Smooth muscle cell (in vitro differentiated cells): ENCODE measurements around the gene DCTD. TPM values are rescaled to one million over a fixed set of nuclear protein-coding genes. Genes with fewer than 3 reads are reported as not detected.

ENCODE experiments used
- DNase-seq: peaks from one replicate; lab custom pipeline; 2025; ENCODE audit not compliant: unreplicated experiment; lab: John Stamatoyannopoulos, UW
- H2AFZ ChIP-seq: fragments of 200-600 bp; sonication (generic); 2 replicates; pipeline ENCODE4 v1.6.0; 2016; ENCODE audit warnings: antibody characterized with exemption, low read depth, mild to moderate bottlenecking
- H3F3A ChIP-seq: fragments of 200-600 bp; sonication (generic); 2 replicates; pipeline ENCODE4 v1.6.0; 2017; ENCODE audit warnings: antibody characterized with exemption, low read depth
- H3K27ac ChIP-seq: fragments of 200-600 bp; sonication (generic); 2 replicates; pipeline ENCODE4 v1.5.1; 2016; ENCODE audit warnings: low read depth, mild to moderate bottlenecking
- H3K27me3 ChIP-seq: fragments of 200-600 bp; sonication (generic); 2 replicates; pipeline ENCODE4 v1.6.1; 2016; ENCODE audit warnings: low read depth, mild to moderate bottlenecking
- H3K36me3 ChIP-seq: fragments of 200-600 bp; sonication (generic); 2 replicates; pipeline ENCODE4 v1.5.1; 2016; ENCODE audit warnings: low read depth
- H3K4me1 ChIP-seq: fragments of 200-600 bp; sonication (generic); 2 replicates; pipeline ENCODE4 v1.5.1; 2016; ENCODE audit warnings: low read depth
- H3K4me2 ChIP-seq: fragments of 200-600 bp; sonication (generic); 2 replicates; pipeline ENCODE4 v1.6.0; 2016; ENCODE audit warnings: mild to moderate bottlenecking
- H3K4me3 ChIP-seq: fragments of 200-600 bp; sonication (generic); 2 replicates; pipeline ENCODE4 v1.5.1; 2016; ENCODE audit warnings: mild to moderate bottlenecking
- H3K79me2 ChIP-seq: fragments of 200-600 bp; sonication (generic); 2 replicates; pipeline ENCODE4 v1.6.0; 2016; ENCODE audit warnings: low read depth, mild to moderate bottlenecking
- H3K9ac ChIP-seq: fragments of 200-600 bp; sonication (generic); 2 replicates; pipeline ENCODE4 v1.6.0; 2016; ENCODE audit warnings: low read depth
- H3K9me3 ChIP-seq: fragments of 200-600 bp; sonication (generic); replicated peaks from 2 replicates; pipeline ENCODE4 v1.5.1; 2016; ENCODE audit warnings: low read depth
- H4K20me1 ChIP-seq: fragments of 200-600 bp; sonication (generic); 2 replicates; pipeline ENCODE4 v1.6.0; 2016; ENCODE audit warnings: low read depth
- CTCF ChIP-seq: fragments of 200-600 bp; sonication (generic); IDR thresholded peaks from 2 replicates; pipeline ENCODE4 v1.5.1; 2017; ENCODE audit warnings: borderline replicate concordance, mild to moderate bottlenecking, antibody characterized with exemption; ENCODE audit not compliant: insufficient read depth, poor library complexity, severe bottlenecking
- WGBS: methylation state at CpG from one replicate; pipeline ENCODE4 v1.1.7; 2016; ENCODE audit warnings: low lambda C conversion rate; 5-methylcytosine and 5-hydroxymethylcytosine counted together
- polyA plus RNA-seq: library from polyadenylated mRNA; unstranded; fragments of >200 nt; fragmentation: Nextera tagmentation; extraction: Ambion mirVana; gene quantifications from 2 replicates; pipeline ENCODE4 v1.2.1, GENCODE V29; 2016
- total RNA-seq: library from RNA; depleted of rRNA; stranded (reverse); fragments of >200 nt; gene quantifications from 2 replicates; pipeline ENCODE4 v1.2.3, GENCODE V29; 2014

DCTD gene
- total and polyA plus RNA-seq, 2 experiments from 2014 or later, result 84.4 to 85.3 TPM

DNA sequence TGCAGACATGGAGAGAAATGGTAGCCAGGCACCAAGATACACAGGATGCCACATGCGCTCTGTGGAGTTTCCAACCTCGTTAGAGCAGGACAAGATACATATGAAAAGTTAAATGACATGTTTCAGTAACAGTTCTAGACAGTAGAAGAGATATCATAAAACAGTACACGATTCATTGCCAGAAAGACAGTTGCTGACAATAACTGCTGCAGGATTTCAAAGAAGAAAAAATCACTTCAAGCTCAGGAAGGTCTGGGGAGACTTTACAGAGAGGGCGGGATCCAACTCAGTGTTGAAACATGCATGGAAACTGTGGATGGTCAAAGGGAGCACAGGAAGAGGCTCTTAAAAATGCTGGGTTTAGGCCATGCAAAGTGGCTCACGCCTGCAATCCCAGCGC is 31.0 kb downstream of the DCTD start:
- Histone ChIP-seq H3K79me2 (no peaks in the 10 kb centered on the region), H3K27me3 (no peaks in the 10 kb centered on the region), H3K4me2 (no peak overlapping the region), H2AFZ (no peak overlapping the region), H3K4me1 (no peaks in the 10 kb centered on the region), H3K36me3 (peaks cover 22% of the 10 kb centered on the region), H3K9me3 (no peaks in the 10 kb centered on the region), H4K20me1 (no peaks in the 10 kb centered on the region), H3F3A (no peaks in the 10 kb centered on the region), H3K9ac (no peak overlapping the region), H3K27ac (no peak overlapping the region), H3K4me3 (no peak overlapping the region)
- DNase-seq, result no peak
- 96% methylated on average over 6 of the region's 6 CpGs for WGBS
- no peak for TF ChIP-seq CTCF

- no peak for DNase-seq
- Histone ChIP-seq H3K4me2 (no peak overlapping the region), H3K36me3 (peaks cover 18% of the 10 kb centered on the region), H3K79me2 (no peaks in the 10 kb centered on the region), H4K20me1 (no peaks in the 10 kb centered on the region), H3K27ac (no peak overlapping the region), H3K9ac (no peak overlapping the region), H3K4me3 (no peak overlapping the region), H3K4me1 (no peaks in the 10 kb centered on the region), H3K9me3 (no peaks in the 10 kb centered on the region), H3F3A (no peaks in the 10 kb centered on the region), H2AFZ (no peak overlapping the region), H3K27me3 (no peaks in the 10 kb centered on the region)
- no peak for TF ChIP-seq CTCF
- WGBS, result 93% methylated on average over 3 of the region's 3 CpGs
Measured at GRCh38 chr4:182885738-182886077, 31.5 kb downstream of the DCTD start.

DNA sequence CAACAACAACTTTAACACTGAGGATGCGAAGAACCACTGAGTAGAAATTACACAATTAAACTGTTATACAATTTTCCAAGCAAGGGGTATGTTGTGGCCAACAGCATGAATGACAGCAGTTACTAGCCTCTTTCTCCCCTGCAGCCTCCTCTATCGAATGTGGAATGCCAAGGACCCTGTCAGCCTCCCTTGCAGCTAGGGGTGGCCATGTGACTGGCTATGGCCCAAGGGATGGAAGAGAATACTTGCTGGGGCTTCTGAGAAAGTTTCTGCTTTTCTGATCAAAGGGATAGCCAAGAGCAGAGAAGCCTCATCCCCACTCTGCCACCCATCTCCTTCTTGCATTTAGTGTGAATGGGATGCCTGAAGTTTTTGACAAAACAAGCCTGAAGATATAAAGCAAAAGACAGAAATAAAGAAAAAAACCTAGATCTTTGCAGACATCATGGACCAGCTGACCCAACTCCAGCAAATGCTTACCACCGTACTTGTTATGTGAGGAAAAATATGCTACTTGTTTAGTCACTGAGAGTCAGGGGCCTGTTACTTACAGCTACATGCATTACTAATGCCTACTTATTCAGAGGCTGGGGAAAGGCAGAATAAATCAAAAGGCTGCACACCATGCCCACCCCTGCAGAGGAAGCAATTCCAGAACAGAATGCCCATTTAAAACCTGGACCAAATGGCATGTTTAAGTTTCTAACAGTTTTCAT is 32.0 kb downstream of the DCTD start:
- H3K4me2 ChIP-seq, result no peak overlapping the region
- H3K36me3 ChIP-seq, result peaks cover 15% of the 10 kb centered on the region

More for the DNA sequence above, 32.0 kb downstream of the DCTD start:
- no peaks in the 10 kb centered on the region for H4K20me1 ChIP-seq
- no peaks in the 10 kb centered on the region for H3F3A ChIP-seq
- no peak overlapping the region for H3K27ac ChIP-seq
- H3K9ac ChIP-seq, result no peak overlapping the region
- no peak for TF ChIP-seq CTCF
- no peak overlapping the region for H2AFZ ChIP-seq
- WGBS, result 98% methylated on average over 3 of the region's 3 CpGs
- no peaks in the 10 kb centered on the region for H3K27me3 ChIP-seq
- no peak overlapping the region for H3K4me3 ChIP-seq
- no peaks in the 10 kb centered on the region for H3K9me3 ChIP-seq
- DNase-seq, result no peak
- no peaks in the 10 kb centered on the region for H3K79me2 ChIP-seq
- no peaks in the 10 kb centered on the region for H3K4me1 ChIP-seq
